HepG2 (cell line): Measurements from ENCODE around the gene AGT. TPM values are rescaled to one million over a fixed set of nuclear protein-coding genes. Genes with fewer than 3 reads are reported as not detected.

Experiments used
- AKNA ChIP-seq: sonication (generic); formaldehyde crosslinking; IDR thresholded peaks from 2 replicates; pipeline ENCODE4 v1.4.0; 2020; ENCODE audit warnings: missing genetic modification reagents, borderline replicate concordance
- CBX5 ChIP-seq: sonication (generic); formaldehyde crosslinking; IDR thresholded peaks from 2 replicates; pipeline ENCODE4 v1.4.0; 2020; ENCODE audit warnings: missing genetic modification reagents, borderline replicate concordance
- CEBPB ChIP-seq: IDR thresholded peaks from 2 replicates; pipeline ENCODE4 v1.6.1; 2011; ENCODE audit warnings: low read depth, low read length, improper control_type of control experiment, borderline replicate concordance
- CEBPG ChIP-seq: IDR thresholded peaks from 2 replicates; pipeline ENCODE4 v1.6.1; 2016
- FOXA3 ChIP-seq: IDR thresholded peaks from 2 replicates; pipeline ENCODE4 v1.6.1; 2016; ENCODE audit warnings: missing genetic modification reagents, missing compliant biosample characterization
- FOXO4 ChIP-seq: sonication (generic); formaldehyde crosslinking; conservative IDR thresholded peaks from 2 replicates; pipeline ENCODE4 v1.8.1; 2023; ENCODE audit warnings: missing genetic modification reagents
- GATAD2A ChIP-seq: IDR thresholded peaks from 2 replicates; pipeline ENCODE4 v1.6.1; 2016
- MED1 ChIP-seq: sonication (generic); formaldehyde crosslinking; IDR thresholded peaks from 2 replicates; pipeline ENCODE4 v1.4.0; 2020; ENCODE audit warnings: missing genetic modification reagents
- NFYB ChIP-seq: sonication (generic); formaldehyde crosslinking; IDR thresholded peaks from 2 replicates; pipeline ENCODE4 v1.4.0; 2020; ENCODE audit warnings: missing genetic modification reagents
- SMC3 ChIP-seq: IDR thresholded peaks from 2 replicates; pipeline ENCODE4 v1.6.1; 2011; ENCODE audit warnings: low read length, improper control_type of control experiment
- SOX5 ChIP-seq: IDR thresholded peaks from 2 replicates; pipeline ENCODE4 v1.6.1; 2016; ENCODE audit warnings: borderline replicate concordance
- SOX6 ChIP-seq, 2 experiments: fragments of 450-650 bp in 1 of 2; sonication (generic) in 1 of 2; formaldehyde crosslinking in 1 of 2; IDR thresholded peaks; 2 replicates each; pipeline versions ENCODE4 v1.4.0 to v1.6.1; 2017 to 2020; ENCODE audit warnings: antibody characterized with exemption in 1 of 2, mild to moderate bottlenecking in 1 of 2, missing genetic modification reagents in 1 of 2
- TARDBP ChIP-seq: sonication (generic); formaldehyde crosslinking; IDR thresholded peaks from 2 replicates; pipeline ENCODE4 v1.8.0; 2022; ENCODE audit warnings: mild to moderate bottlenecking, missing genetic modification reagents
- TEAD3 ChIP-seq: optimal IDR thresholded peaks from 2 replicates; pipeline ENCODE3; 2016; ENCODE audit warnings: borderline replicate concordance
- ZGPAT ChIP-seq: IDR thresholded peaks from 2 replicates; pipeline ENCODE4 v1.6.1; 2016; ENCODE audit warnings: mild to moderate bottlenecking
- ZNF263 ChIP-seq: sonication (generic); formaldehyde crosslinking; IDR thresholded peaks from 2 replicates; pipeline ENCODE4 v1.4.0; 2020; ENCODE audit warnings: missing genetic modification reagents
- ZNF484 ChIP-seq: sonication (generic); formaldehyde crosslinking; IDR thresholded peaks from 2 replicates; pipeline ENCODE4 v1.5.1; 2020; ENCODE audit warnings: mild to moderate bottlenecking, low read depth, missing genetic modification reagents, borderline replicate concordance
- ZNF614 ChIP-seq: IDR thresholded peaks from 2 replicates; pipeline ENCODE4 v1.6.1; 2018; ENCODE audit warnings: missing biosample characterization, missing genetic modification reagents, inconsistent platforms, borderline replicate concordance
- ZNF639 ChIP-seq: conservative IDR thresholded peaks from 2 replicates; pipeline ENCODE4 v1.6.1; 2018; ENCODE audit warnings: missing genetic modification reagents
- polyA plus RNA-seq, 8 experiments: library from polyadenylated mRNA; depleted of rRNA in 3 of 8; stranded (reverse) in 7 of 8; unstranded in 1 of 8; fragments of >200 nt; fragmentation: Illumina TruSeq in 4 of 8; extraction: Trizol in 4 of 8; gene quantifications; 2 replicates each; pipeline versions ENCODE4 v1.2.1 to v1.2.3, GENCODE V29; 2011 to 2016; ENCODE audit warnings: low read depth in 4 of 8, missing spikeins in 1 of 8, mixed read lengths in 1 of 8; ENCODE audit not compliant: insufficient read depth in 1 of 8
- total RNA-seq, 5 experiments: library from RNA; depleted of rRNA; stranded (reverse); fragments of >200 nt; fragmentation: Illumina TruSeq; extraction: Trizol; gene quantifications; 2 replicates each; pipeline ENCODE4 v1.2.3, GENCODE V29; 2016; ENCODE audit warnings: low read depth in 1 of 5

AGT gene
- total and polyA plus RNA-seq, 2 of the 13 experiments (the other 11 are each of a cell fraction or from before 2014, with no cell fraction given), result 892 to 2,071 TPM

GRCh38 chr1:230681599-230681998 is 32.3 kb downstream of the AGT start (continued):
- TF ChIP-seq ZGPAT (CRISPR knock-in tag), result 0 out of 2 replicates have a peak, but pooled peaks have one; percentile 20
- peak; percentile 24; the same call in 1 of the 2 replicates for TF ChIP-seq ZNF614
- TF ChIP-seq SMC3, result peak; percentile 13; the same call in 1 of the 2 replicates
- no peak for TF ChIP-seq SOX6 (IDR thresholded peaks at IDR 0.05)
- TF ChIP-seq SOX6 (CRISPR knock-in tag; IDR thresholded peaks at IDR 0.05), result peak; percentile 50
- TF ChIP-seq TEAD3 (CRISPR knock-in tag), result peak; percentile 35
- peak; percentile 53 for TF ChIP-seq MED1 (CRISPR knock-in tag)
- no peak for TF ChIP-seq FOXO4 (CRISPR knock-in tag)
- peak; percentile 48 for TF ChIP-seq FOXA3
- no peak for TF ChIP-seq ZNF639
- peak; percentile 51; the same call in 1 of the 2 replicates for TF ChIP-seq CBX5 (CRISPR knock-in tag)
- TF ChIP-seq AKNA, result no peak
- TF ChIP-seq ZNF484 (CRISPR knock-in tag), result no peak
- TF ChIP-seq CEBPG (CRISPR knock-in tag), result peak; percentile 63; the same call in 1 of the 2 replicates
- peak; percentile 74 for TF ChIP-seq GATAD2A (CRISPR knock-in tag)
- TF ChIP-seq TARDBP (CRISPR knock-in tag), result no peak
- peak; percentile 60; the same call in 1 of the 2 replicates for TF ChIP-seq ZNF263 (CRISPR knock-in tag)
- peak; percentile 43; the same call in 1 of the 2 replicates for TF ChIP-seq SOX5 (CRISPR knock-in tag)
- no peak for TF ChIP-seq NFYB (CRISPR knock-in tag)
- TF ChIP-seq CEBPB, result peak; percentile 25; the same call in 1 of the 2 replicates
